ENCODE results near the gene SSBP2.
"Not testable (repeated sequence)": the region's sequence is repeated elsewhere in the genome, so short reads cannot be mapped to it uniquely, and the experiment has no call there.

Gene SSBP2

GRCh38 chr5:81739291-81739690 lies 11.6 kb downstream of the SSBP2 start:
- no peak for DNase-seq (ENCODE audit: low read depth in 3 of 3)

GRCh38 chr5:81729276-81729675 lies 21.6 kb downstream of the SSBP2 start:
- no peak for DNase-seq (ENCODE audit: low read depth in 3 of 3)

DNA sequence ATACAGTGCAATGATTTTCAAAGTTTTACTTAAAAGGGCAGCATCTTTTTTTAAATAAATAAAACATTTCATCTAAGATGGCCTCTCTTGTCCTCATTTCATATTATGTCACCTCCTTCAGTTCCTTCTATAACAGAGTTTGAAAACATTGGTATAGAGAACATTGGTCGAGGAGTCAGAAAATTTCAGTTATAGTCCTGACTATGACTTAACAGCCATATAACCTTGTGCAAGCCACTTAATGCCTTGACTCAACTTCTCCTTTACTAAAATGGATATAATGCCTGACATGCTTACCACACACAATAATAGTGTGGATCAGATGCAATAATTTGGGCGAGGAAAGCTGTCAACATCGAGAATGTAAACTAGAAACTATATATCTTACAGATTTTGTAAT lies 22.6 kb downstream of the SSBP2 start:
- DNase-seq (ENCODE audit: low read depth in 3 of 3) = no peak

DNA sequence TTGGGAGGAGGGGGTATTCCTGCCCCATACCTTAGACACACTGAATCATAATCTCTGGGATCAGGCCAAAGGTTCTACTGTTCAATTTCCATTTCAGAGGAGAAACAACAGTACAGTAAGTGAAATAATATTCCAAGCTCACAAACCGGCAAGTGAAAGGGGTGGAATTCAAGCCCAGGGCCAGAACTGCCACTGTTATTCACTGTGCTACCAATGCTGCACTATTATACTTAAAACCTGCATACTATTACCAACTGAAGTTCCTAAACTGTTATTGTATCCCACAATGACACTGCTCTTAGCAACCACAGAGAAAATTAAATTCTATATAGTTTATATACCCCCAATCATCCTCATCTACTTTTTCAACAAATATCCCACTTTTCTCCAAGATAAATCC lies 24.6 kb downstream of the SSBP2 start:
- no peak for DNase-seq (ENCODE audit: low read depth in 3 of 3)

GRCh38 chr5:81724571-81724970 lies 26.3 kb downstream of the SSBP2 start:
- DNase-seq (ENCODE audit: low read depth in 3 of 3) = no peak

DNA sequence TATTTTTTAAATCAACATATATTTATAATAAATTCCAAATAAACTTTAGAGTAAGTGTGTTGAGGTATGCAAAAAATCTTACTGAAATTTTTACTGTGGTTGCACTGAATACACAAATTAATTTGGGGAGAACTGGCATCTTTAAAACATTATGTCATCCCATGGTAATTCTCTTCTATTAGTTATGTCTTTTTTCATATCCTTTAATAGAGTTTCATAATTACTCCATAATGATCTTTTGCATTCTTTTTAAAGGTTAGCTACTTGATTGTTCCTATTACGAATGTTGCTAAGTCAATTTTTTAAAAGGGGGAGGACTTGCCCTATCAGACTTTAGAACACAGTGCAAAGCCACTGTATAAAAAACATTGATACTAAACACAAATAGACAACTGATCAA lies 26.8 kb downstream of the SSBP2 start:
- DNase-seq (ENCODE audit: low read depth in 3 of 3) = no peak

- no peak for DNase-seq (ENCODE audit: low read depth in 3 of 3)
These were observed 29.8 kb downstream of the SSBP2 start for GRCh38 chr5:81721049-81721448.

- no peak for DNase-seq (ENCODE audit: low read depth in 3 of 3)
These were observed 31.1 kb downstream of the SSBP2 start for GRCh38 chr5:81719743-81720345.

DNA sequence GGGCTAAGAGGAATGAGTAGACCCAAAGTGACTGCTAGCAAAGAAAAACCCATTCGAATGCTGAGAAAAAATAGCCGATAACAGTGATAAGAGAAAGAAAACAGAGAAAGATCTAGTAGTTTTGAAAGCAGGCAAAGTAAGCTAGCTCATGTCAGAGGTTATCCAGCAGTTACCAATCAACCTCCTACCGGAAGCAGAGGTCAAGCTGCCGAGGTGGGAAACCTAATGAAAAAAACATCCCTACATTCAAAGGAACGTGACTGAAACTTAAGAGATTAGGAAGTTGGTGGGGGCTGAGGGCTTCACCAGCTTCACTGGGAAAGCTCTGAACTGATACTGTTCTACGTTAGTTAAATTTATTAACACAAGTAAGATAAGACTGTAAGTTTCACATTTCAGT lies 32.6 kb downstream of the SSBP2 start:
- no peak for DNase-seq (ENCODE audit: low read depth in 3 of 3)

DNA sequence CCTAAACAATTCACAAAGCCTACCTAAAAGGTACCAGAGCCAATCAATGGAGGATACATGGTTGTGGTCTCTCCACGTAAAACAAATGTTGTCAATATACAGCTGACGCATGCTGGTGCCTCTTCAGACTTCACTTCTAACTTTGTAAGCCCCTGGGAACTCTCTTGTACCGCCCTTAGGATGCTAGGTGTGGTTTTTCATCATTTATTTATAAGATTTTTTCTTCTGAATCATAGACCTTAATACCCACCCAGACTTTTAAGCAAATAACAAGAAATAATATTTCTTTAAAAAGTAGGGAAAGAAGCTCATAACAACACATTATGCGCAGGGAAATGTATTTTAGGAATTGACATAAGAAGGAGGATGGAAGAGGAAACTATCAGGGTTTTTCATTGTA lies 33.0 kb downstream of the SSBP2 start:
- no peak for DNase-seq (ENCODE audit: low read depth in 3 of 3)

DNA sequence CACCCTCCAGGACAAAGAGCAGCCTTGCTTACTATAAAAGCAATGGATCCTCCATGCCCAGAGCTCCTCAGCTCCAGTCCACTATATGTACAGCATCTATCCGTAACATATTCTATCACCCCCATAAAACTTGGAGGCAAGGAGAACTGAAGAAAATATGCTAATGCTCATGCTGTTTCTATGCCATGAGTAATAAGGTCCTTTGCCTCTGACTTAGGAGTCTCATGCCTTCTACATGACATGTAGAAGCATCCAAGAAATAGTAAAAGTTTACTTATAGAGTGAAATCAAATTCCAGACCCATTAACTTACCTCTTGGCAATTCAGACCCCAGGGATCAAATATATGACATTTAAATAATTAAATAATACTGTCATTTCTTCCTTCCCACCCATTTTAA lies 33.7 kb downstream of the SSBP2 start:
- DNase-seq (ENCODE audit: low read depth in 3 of 3) = no peak

- DNase-seq (ENCODE audit: low read depth in 3 of 3) = not testable (repeated sequence)
These were observed 36.8 kb downstream of the SSBP2 start for GRCh38 chr5:81714076-81714475.

- DNase-seq (ENCODE audit: low read depth in 3 of 3) = no peak
These were observed 42.0 kb downstream of the SSBP2 start for GRCh38 chr5:81708889-81709288.

GRCh38 chr5:81703840-81704239 lies 47.1 kb downstream of the SSBP2 start:
- no peak for DNase-seq (ENCODE audit: low read depth in 3 of 3)

DNA sequence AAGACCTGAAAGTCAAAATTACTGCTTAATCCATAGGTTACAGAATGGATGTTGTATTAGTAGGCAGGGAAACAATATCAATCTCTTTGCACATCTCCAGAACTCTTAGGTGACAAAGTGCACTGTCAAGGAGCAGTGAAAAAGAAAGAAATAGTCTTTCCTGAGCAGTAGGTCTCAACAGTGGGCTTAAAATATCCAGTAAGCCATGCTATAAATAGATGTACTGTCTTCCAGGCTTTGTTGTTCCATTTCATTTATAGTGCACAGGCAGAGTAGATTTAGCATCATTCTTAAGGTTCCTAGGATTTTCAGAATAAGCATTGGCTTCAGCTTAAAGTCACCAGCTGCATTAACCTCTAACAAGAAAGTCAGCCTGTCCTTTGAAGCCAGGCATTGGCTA lies 50.7 kb downstream of the SSBP2 start:
- no peak for DNase-seq (ENCODE audit: low read depth in 3 of 3)

DNA sequence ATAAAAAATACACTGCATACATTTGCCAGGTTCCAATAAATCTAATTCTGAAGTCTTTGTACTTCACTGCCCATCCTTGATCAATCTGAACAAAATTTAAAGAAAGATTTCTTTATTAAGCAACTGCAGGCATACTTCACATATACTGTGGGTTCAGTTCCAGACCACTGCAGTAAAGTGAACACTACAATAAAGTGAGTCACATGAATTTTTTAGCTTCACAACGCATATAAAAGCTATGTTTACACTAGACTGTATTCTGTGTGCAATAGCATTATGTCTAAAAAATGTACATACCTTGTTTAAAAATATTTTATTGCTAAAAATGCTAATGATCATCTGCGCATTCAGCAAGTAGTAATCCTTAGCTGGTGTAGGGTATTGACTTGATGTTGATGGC lies 52.1 kb downstream of the SSBP2 start:
- DNase-seq (ENCODE audit: low read depth in 3 of 3) = no peak

DNA sequence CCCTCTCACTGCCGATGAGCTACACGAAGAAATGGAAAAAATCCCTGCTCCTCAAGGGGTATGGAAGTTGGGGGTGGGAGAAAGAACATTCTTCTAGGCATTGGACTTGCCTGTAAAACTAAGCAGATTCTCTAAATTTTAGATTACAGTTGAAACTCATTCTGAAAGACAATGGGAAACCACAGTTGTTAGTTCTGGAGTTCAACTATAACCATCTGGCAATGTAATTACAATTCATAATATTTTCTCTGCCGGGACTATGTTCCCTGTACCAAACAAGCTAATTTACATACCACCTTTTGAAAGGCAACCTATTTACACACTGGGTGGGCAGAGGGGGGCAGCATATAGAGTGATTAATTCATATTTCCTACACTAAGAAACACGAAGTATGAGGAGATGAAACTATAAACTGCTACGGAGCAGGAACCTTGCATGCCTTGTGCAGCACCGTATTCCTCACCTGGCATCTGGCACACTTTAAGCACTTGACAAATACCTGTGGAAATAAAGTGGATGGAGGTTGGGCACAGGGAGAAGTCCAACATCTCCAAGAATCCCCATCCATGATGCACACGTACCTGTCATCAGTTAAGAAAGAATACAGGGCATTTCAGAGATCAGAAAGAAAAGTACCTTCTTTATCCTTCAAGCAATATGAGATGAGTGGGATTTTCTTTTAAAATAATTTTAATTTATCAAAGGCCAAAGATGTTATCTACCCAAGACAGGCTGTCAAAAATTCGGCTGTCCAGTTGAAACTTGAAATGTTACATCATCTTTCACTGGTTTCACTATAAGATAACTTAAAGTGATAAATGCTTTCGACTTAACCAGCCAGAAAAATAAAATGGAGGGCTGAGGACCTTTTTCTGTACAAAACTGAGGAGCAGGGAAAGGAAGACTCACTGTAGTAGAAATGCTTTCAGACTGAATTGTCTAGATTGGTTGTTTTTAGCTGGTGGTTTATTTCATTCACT lies 54.2 kb downstream of the SSBP2 start:
- no peak for DNase-seq (ENCODE audit: low read depth in 3 of 3)

DNA sequence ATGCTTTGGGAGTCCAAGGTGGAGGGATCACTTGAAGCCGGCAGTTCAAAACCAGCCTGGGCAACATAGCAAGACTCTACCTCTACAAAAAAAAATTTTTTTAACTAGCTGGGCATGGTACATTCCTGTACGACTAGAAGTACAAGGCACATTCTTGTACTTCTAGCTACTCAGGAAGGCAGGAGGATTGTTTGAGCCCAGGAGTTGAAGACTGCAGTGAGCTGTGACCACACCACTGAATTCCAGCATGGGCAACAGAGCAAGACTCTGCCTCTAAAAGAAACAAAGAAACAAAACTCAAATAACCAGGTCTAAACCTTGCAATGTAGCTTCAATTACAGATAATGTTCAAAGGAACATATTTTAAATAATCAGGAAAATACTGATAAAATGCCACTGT lies 56.2 kb downstream of the SSBP2 start:
- no peak for DNase-seq (ENCODE audit: low read depth in 3 of 3)

DNA sequence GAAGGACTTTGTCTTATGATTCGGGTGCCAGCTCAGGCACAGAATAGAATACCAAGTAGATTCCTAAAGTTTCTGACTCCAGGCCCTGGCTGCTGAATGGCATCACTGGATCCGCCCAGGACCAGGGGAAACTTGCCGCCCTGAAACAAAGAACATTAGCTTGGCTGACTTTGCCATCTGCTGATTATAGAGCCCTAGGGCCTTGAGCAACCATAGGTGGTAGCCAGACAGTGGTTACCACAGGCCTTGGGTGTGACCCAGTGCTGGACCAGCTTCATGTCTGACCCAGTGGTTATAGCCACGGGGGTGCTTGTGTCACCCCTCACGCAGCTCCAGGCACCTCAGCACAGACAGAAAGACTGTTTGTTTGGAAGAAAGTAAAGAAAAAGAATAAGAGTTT lies 62.7 kb downstream of the SSBP2 start:
- DNase-seq (ENCODE audit: low read depth in 3 of 3) = no peak

- DNase-seq (ENCODE audit: low read depth in 3 of 3) = no peak
These were observed 63.6 kb downstream of the SSBP2 start for GRCh38 chr5:81687292-81687691.

DNA sequence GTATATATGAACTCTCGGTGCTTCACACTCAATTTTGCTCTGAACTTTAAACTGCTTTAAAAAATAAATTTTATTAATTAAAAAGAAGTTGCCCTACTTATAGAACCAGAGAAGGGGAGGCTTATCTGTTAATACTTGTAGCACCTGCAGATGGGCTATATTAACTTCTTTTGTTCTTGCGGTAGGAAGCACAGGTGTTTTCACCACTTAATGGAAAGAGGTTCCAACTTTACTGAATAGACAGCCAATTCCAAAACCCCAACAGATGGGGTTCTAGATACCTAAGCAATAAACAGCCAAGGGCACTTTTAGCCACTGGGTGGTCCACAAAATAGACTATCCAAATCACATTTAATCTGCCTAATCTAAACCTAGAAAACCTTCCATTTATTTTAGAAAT lies 65.4 kb downstream of the SSBP2 start:
- DNase-seq (ENCODE audit: low read depth in 3 of 3) = no peak

GRCh38 chr5:81679885-81680284 lies 71.0 kb downstream of the SSBP2 start:
- no peak for DNase-seq (ENCODE audit: low read depth in 3 of 3)

DNA sequence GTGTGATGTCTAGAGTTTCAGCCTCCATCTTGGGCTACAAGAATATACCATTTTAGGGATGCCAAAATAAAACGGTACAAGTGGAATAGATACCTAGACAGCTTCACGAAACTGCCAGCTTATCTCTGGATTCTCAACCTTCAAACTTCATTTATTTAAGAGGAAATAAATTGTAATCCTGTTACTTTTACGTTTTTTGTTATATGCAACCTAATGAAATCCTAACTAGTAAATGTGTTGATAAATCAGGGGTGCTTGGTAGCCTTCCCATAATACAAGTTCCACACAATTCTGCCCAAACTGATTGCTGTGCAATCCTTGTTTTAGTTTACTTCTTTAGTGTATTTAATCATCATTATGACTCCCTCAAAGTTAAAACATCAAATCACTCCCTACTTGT lies 75.5 kb downstream of the SSBP2 start:
- no peak for DNase-seq (ENCODE audit: low read depth in 3 of 3)

Measured in stimulated activated CD4-positive, alpha-beta T cell treated with anti-CD3 and anti-CD28 coated beads, TNF-alpha, amount 100 ng/mL, for 4 hours (primary cell).